Spleen (tissue), 7 donors: ENCODE results near the gene CBY3.

Experiments
- POLR2A ChIP-seq, 3 donors: fragments of 450-650 bp; IDR thresholded peaks; one replicate each; pipeline ENCODE4 v1.5.1; 2017; ENCODE audit warnings: antibody characterized with exemption in 3 of 3, mild to moderate bottlenecking in 1 of 3
- TF ChIP-seq, protein P1 (sequence below), 11 experiments: fragments of 200-600 bp in 7 of 11; fragments of 450-650 bp in 4 of 11; sonication (generic) in 4 of 11; IDR thresholded peaks in 8 of 11; conservative IDR thresholded peaks in 3 of 11; 1 replicate in 7 of 11; 2 replicates in 4 of 11; pipeline versions ENCODE4 v1.4.0 to v1.8.0; 2016 to 2021; ENCODE audit warnings: antibody characterized with exemption in 11 of 11, inconsistent platforms in 4 of 11, mild to moderate bottlenecking in 1 of 11
- donor health status: DM: no; HTN: no; CAD: no; lungs with moderate emphysema.
- donor health status: DM: no; HTN: no; CAD: no.
- donor health status: DM: no; HTN: no; CAD: no.

DNA sequence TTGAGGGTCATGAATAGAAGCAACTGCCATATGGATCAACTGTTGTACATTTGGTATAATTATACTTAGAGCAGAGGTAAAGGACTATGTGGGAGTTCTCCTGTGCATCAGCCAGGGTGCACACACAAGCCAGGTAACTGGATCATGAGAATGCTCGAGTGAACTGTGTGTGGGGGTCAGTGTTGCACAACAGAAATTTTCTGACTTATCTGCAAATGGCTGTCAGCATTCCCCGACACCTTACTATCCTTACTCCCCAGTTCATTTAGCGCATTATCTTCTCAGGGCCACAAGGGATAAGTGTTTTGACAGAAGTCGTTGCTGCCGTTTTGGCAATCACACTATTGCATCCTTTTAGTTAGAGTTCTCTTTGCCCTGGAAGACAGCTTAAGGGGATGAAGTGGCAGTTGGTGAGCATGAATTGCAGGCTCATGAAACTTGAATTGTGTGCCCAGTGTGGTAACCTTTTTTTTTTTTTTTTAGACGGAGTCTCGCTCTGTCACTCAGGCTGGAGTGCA is 19.6 kb upstream of the CBY3 start:
- TF ChIP-seq POLR2A (IDR thresholded peaks at IDR 0.05): no peak
- TF ChIP-seq, protein P1, sequence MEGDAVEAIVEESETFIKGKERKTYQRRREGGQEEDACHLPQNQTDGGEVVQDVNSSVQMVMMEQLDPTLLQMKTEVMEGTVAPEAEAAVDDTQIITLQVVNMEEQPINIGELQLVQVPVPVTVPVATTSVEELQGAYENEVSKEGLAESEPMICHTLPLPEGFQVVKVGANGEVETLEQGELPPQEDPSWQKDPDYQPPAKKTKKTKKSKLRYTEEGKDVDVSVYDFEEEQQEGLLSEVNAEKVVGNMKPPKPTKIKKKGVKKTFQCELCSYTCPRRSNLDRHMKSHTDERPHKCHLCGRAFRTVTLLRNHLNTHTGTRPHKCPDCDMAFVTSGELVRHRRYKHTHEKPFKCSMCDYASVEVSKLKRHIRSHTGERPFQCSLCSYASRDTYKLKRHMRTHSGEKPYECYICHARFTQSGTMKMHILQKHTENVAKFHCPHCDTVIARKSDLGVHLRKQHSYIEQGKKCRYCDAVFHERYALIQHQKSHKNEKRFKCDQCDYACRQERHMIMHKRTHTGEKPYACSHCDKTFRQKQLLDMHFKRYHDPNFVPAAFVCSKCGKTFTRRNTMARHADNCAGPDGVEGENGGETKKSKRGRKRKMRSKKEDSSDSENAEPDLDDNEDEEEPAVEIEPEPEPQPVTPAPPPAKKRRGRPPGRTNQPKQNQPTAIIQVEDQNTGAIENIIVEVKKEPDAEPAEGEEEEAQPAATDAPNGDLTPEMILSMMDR (IDR thresholded peaks at IDR 0.05 in 8 of 11, conservative IDR thresholded peaks at IDR 0.05 in 3 of 11): no peak
